Activated CD4-positive, alpha-beta T cell treated with anti-CD3 and anti-CD28 coated beads for 48 hours (primary cell): Measurements from ENCODE around the gene GP5.

Source experiments
- DNase-seq: peaks from one replicate; pipeline ENCODE4 v3.0.0-alpha.2; 2020

The GP5 gene

GRCh38 chr3:194399166-194399565 lies at the start of gene GP5:
TSS of gene GP5 (minus strand) at chr3:194399266. CDS start at chr3:194398282, 984 bp downstream.
- DNase-seq: no peak

- DNase-seq: no peak
Measured at GRCh38 chr3:194447657-194448056, 48.6 kb upstream of the GP5 start.

- no peak for DNase-seq
Measured at GRCh38 chr3:194447161-194447560, 48.1 kb upstream of the GP5 start.

- no peak for DNase-seq
Measured at GRCh38 chr3:194446754-194447153, 47.7 kb upstream of the GP5 start.

GRCh38 chr3:194446172-194446571 lies 47.1 kb upstream of the GP5 start:
- DNase-seq: no peak

GRCh38 chr3:194443901-194444300 lies 44.8 kb upstream of the GP5 start:
- no peak for DNase-seq

GRCh38 chr3:194440756-194441155 lies 41.7 kb upstream of the GP5 start:
- DNase-seq: no peak

GRCh38 chr3:194439881-194440550 lies 41.0 kb upstream of the GP5 start:
- no peak for DNase-seq

GRCh38 chr3:194434503-194434902 lies 35.4 kb upstream of the GP5 start:
- DNase-seq: no peak

- no peak for DNase-seq
Measured at GRCh38 chr3:194431554-194431953, 32.5 kb upstream of the GP5 start.

- DNase-seq: no peak
Measured at GRCh38 chr3:194425399-194425798, 26.3 kb upstream of the GP5 start.

- DNase-seq: no peak
Measured at GRCh38 chr3:194424953-194425352, 25.9 kb upstream of the GP5 start.

GRCh38 chr3:194424373-194424772 lies 25.3 kb upstream of the GP5 start:
- no peak for DNase-seq

- no peak for DNase-seq
Measured at GRCh38 chr3:194423317-194423716, 24.3 kb upstream of the GP5 start.

GRCh38 chr3:194422188-194422587 lies 23.1 kb upstream of the GP5 start:
- no peak for DNase-seq

GRCh38 chr3:194418671-194419070 lies 19.6 kb upstream of the GP5 start:
- DNase-seq: no peak

GRCh38 chr3:194407423-194407822 lies 8.4 kb upstream of the GP5 start:
- DNase-seq: peak; percentile 47

- DNase-seq: no peak
Measured at GRCh38 chr3:194405766-194406165, 6.7 kb upstream of the GP5 start.

- peak; percentile 42 for DNase-seq
Measured at GRCh38 chr3:194404365-194405140, 5.5 kb upstream of the GP5 start.

- DNase-seq: no peak
Measured at GRCh38 chr3:194401868-194402329, 2.8 kb upstream of the GP5 start.

GRCh38 chr3:194401346-194401745 lies 2.3 kb upstream of the GP5 start:
- no peak for DNase-seq

- no peak for DNase-seq
Measured at GRCh38 chr3:194399874-194400411, 877 bp upstream of the GP5 start.

- DNase-seq: peak; percentile 30
Measured at GRCh38 chr3:194397757-194398312, 1.2 kb downstream of the GP5 start.
